ENCODE measurements around the gene BSX. TPM values are rescaled to one million over a fixed set of nuclear protein-coding genes. Genes with fewer than 3 reads are reported as not detected.

The BSX gene
- total RNA-seq, 1 donor from 2014 or later = not detected

DNA sequence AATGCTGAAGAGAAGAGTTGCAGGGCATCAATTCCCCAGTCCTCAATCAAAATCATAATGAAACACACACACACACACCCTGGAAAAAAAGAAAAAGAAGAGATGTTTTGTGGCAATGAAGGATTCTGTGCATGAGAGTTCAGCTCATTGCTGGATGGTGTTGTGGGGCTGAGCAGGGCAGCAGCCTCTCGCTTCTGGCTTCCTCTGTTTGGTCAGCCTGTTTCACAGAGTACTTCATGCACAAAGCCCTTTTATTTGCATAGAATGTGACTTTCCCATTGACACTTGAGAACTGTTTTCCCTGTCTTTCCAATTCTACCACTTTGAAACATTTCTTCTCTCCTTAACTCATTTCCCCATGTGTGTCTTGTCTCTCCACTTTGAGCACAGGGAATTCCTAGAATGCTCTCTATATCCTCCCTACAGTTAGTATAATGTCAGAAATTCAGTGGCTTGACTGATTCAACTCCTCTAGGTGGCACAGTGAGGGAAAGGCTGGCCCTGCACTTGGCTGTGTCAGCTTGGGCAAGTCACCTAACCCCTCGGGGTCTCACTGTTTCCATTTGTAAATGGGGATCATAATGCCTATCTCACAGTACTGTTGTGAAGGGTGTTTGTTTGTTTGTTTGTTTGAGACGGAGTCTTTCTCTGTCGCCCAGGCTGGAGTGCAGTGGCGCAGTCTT is 25.4 kb upstream of the BSX start:
- no peak for DNase-seq (ENCODE audit: extremely low spot score, unreplicated experiment)
- TF ChIP-seq CTCF (conservative IDR thresholded peaks at IDR 0.05) = no peak
- H3K36me3 Mint-ChIP-seq = no peaks in the 10 kb centered on the region
- H3K4me3 Mint-ChIP-seq = no peak overlapping the region
- peaks cover 23% of the 10 kb centered on the region for H3K27me3 Mint-ChIP-seq
- no peaks in the 10 kb centered on the region for H3K4me1 Mint-ChIP-seq (ENCODE audit: unreplicated experiment)
- H3K27ac Mint-ChIP-seq = no peak overlapping the region
- no peaks in the 10 kb centered on the region for H3K9me3 Mint-ChIP-seq

- H3K4me3 Mint-ChIP-seq = no peak overlapping the region
- H3K27ac Mint-ChIP-seq = no peak overlapping the region
- DNase-seq (ENCODE audit: extremely low spot score, unreplicated experiment) = no peak
- H3K27me3 Mint-ChIP-seq = peaks cover 42% of the 10 kb centered on the region
- H3K4me1 Mint-ChIP-seq (ENCODE audit: unreplicated experiment) = no peaks in the 10 kb centered on the region
- no peak for TF ChIP-seq CTCF (conservative IDR thresholded peaks at IDR 0.05)
- no peaks in the 10 kb centered on the region for H3K36me3 Mint-ChIP-seq
- no peaks in the 10 kb centered on the region for H3K9me3 Mint-ChIP-seq
Observed at GRCh38 chr11:123000721-123001120, 19.1 kb upstream of the BSX start.

GRCh38 chr11:122998727-122999366 is 17.2 kb upstream of the BSX start:
- H3K27ac Mint-ChIP-seq = no peak overlapping the region
- H3K9me3 Mint-ChIP-seq = no peaks in the 10 kb centered on the region
- no peak overlapping the region for H3K4me3 Mint-ChIP-seq
- TF ChIP-seq CTCF (conservative IDR thresholded peaks at IDR 0.05) = no peak
- H3K27me3 Mint-ChIP-seq = peaks cover 53% of the 10 kb centered on the region
- no peaks in the 10 kb centered on the region for H3K4me1 Mint-ChIP-seq (ENCODE audit: unreplicated experiment)
- H3K36me3 Mint-ChIP-seq = no peaks in the 10 kb centered on the region
- no peak for DNase-seq (ENCODE audit: extremely low spot score, unreplicated experiment)

GRCh38 chr11:122995526-122995925 is 13.9 kb upstream of the BSX start:
- Mint-ChIP-seq H3K36me3 (no peaks in the 10 kb centered on the region), H3K9me3 (no peaks in the 10 kb centered on the region), H3K4me3 (no peak overlapping the region), H3K27me3 (peaks cover 63% of the 10 kb centered on the region), H3K4me1 (ENCODE audit: unreplicated experiment) (no peaks in the 10 kb centered on the region), H3K27ac (no peak overlapping the region)
- no peak for DNase-seq (ENCODE audit: extremely low spot score, unreplicated experiment)
- no peak for TF ChIP-seq CTCF (conservative IDR thresholded peaks at IDR 0.05)

DNA sequence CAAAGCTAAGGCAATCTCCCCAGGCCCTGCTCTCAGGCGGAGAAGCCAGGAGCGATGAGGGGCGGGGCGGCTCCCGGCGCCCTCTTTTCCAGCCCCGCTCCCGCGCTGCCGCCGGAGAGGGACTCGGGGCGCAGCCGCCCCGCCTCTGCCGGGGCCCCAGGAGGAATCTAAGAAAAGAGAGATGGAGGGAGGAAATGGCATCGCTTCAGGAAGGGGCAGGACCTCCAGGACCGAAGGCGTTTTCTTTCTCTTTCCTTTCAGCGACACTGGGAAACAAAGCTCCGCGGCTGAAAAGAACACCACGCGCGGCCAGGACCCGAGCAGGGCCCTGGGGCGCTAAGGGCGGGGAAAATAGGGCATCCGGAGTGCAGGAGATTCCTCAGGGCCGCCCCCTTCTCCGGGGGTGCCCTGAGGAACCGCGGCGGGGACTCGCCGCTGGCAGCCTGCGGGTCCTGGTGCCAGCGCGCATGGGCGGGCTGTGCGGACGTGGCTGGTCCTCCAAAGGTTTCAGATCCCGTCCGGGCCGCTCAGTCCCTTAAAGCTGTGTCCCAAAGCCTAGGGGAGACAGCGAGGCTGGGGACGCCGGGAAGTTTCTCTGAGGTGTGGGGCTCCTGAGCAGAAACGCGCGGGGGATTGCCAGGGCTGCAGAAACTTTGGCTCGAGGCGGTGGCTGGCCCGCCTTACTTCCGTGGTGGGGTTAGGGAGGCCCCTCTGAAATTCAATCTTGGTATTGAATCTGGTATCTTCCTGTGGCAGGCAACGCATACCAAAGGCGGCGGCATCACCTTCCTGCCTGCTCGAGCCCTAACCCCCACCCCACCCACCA is 2.8 kb upstream of the BSX start:
- no peak for TF ChIP-seq CTCF (conservative IDR thresholded peaks at IDR 0.05)
- Mint-ChIP-seq H3K27me3 (peaks cover 98% of the 10 kb centered on the region), H3K27ac (no peak overlapping the region), H3K9me3 (no peaks in the 10 kb centered on the region), H3K4me3 (peak overlapping the region; percentile 84), H3K36me3 (no peaks in the 10 kb centered on the region), H3K4me1 (ENCODE audit: unreplicated experiment) (peaks cover 5% of the 10 kb centered on the region)
- no peak for DNase-seq (ENCODE audit: extremely low spot score, unreplicated experiment)

Measured in type B pancreatic cell (in vitro differentiated cells).